Smooth muscle cell of the brain vasculature (primary cell): ENCODE measurements around the gene ZFP36L2.
A peak's percentile ranks its signal among the peaks of the same experiment; 100 is the strongest.

Experiments used
- DNase-seq: peaks from one replicate; pipeline ENCODE4 v3.0.0-alpha.2; 2012; ENCODE audit warnings: low read depth, low spot score

The ZFP36L2 gene

DNA sequence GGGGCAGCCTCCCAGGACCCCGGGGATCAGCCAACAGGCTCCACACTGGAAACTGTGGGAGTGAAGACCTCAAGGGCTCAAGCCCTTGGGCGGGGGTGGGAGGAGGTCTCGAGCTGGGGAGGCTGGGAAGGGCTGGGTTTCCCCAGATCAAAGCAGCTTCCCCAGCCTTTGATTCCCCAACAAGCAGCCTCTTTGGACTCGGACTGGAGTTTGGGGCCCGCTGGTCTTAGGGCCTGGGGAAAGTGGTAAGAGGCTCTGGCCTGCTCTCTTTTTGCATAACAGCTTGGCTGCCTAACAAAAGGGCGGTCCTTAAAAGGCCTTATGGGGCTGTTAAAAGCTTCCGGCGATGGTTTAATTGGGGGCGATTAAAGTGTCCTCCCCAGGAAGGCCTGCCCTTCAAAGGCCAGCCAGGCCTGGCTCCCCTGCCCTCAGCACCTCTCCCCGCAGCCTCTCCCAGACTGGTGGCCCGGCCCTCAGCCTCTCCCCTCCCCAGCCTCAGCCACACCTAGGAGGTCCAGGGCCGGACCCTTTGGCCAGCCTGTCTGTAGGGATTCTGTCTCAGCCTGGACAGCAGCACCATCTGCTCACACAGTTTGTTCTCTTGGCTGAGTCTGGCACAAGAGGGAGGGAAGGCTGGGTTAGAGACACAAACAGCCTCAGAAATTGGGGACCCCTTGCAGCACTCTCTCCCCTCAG, 39.6 kb downstream of the ZFP36L2 start:
- no peak for DNase-seq

DNA sequence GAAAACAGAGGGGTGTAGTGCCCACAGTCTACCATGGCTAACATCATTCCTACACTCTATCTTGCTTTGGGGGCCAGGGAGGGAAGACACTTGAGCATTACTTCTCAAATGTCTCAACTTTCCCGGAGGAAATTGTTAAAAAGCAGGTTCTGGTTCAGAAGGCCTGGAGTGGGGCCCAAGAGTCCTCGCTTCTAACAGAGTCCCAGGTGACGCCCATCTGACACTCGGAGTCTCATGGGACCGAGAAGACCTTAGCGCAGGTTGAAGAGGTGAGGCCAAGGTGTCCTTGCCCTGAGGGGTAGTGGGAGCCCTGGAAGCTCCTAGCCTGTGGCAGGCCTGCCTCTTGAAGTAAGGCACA, 40.1 kb downstream of the ZFP36L2 start:
- DNase-seq, result no peak

DNA sequence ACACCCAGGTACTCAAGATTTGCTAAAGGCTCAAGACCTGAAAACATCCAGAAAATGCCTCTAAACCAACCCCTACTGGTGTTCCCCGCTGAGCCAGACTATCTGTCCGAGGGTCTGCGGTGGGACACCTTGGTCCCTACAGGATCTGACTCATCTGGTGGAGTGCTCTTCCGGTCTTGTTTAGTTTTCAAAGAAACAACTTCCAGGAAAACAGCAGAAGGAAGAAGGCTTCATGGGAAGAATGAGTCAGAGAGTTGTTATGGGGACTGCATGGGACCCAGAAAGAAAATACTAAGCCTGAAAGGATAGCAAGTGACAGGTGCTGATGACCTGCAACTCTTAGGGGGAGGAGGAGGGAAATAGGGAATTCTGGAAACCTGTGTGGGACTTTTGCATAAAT, 41.3 kb downstream of the ZFP36L2 start:
- DNase-seq, result no peak

DNA sequence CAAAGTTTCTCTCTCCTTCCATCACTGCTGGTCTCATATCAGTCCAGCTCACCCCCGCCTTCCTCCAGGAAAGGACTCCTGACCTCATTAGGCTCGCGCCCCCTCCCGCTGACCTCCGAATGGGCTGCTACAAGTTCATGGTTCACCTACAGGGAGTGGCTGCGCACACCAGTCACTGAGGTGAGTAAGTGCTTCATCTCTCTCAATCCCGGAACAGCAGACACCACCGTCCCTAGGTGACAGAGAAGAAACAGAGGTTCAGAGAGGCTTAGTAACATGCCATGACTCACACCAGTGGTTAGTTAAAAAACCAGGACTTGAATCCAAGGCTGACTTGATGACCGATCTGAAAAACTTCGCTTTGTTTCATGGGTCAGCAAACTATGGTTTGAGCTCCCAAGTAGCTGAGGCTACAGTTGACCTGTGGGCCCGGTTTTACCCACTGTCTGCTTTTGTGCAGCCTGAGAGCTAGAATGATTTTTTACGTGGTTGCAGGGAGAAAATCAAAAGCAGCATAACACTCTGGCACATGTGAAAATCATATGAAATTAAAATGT, 42.0 kb downstream of the ZFP36L2 start:
- DNase-seq, result no peak

DNA sequence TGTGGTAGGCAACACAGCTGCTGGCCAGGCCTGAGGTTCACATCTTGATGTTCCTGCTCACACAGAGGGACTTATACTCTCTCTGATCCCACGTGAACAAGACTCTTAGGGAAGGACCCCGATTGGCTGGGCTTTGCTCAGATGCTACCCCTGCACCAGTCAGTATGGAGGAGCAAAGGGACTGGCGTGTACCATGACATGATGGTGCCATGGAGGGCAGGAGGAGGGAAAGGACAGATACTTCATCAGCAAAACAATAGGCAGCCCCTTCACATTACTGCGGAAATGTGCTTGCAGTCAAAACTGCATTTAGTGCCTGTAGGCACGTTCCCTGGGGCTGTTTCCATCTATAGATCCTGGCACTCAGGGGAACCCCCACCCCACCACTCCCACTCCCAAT, 42.7 kb downstream of the ZFP36L2 start:
- no peak for DNase-seq

DNA sequence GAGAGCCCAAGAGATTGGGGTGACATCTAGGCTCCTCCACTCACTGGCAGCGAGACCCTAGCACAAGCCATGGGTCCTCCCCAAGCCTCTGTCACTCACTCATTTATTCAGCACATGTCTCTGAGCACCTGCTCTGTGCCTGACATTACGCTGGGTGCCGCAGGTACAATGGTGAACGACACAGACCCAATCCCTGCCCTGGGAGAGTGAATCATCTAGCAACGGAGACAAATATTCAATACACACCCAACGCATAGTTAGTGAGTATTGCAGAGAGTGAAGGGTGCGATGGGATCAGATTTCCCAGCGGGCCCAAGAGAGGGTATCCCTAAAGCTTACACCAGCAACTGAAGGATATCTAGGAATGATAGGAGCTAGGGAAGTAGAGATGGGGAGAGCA, 45.5 kb downstream of the ZFP36L2 start:
- DNase-seq, result no peak

DNA sequence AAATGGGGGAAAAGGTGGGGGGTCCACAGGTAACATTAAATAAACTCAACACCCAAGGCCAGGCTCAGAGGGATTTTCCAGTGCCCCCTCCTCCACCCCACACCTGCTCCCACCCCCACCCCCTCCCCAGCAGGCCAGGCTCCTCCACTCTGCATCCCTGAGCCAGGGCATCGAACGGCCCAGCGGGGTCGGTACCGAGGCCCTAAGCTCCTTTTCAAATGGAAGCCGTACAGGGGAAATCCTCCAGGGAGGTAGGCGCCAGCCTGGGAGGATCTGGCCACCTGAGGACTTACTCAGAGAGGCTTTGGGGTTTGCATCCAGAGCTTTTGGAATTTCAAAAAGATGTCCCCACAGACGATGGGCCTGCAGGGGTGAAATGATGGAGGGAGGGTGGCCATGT, 46.5 kb downstream of the ZFP36L2 start:
- DNase-seq, result no peak

DNA sequence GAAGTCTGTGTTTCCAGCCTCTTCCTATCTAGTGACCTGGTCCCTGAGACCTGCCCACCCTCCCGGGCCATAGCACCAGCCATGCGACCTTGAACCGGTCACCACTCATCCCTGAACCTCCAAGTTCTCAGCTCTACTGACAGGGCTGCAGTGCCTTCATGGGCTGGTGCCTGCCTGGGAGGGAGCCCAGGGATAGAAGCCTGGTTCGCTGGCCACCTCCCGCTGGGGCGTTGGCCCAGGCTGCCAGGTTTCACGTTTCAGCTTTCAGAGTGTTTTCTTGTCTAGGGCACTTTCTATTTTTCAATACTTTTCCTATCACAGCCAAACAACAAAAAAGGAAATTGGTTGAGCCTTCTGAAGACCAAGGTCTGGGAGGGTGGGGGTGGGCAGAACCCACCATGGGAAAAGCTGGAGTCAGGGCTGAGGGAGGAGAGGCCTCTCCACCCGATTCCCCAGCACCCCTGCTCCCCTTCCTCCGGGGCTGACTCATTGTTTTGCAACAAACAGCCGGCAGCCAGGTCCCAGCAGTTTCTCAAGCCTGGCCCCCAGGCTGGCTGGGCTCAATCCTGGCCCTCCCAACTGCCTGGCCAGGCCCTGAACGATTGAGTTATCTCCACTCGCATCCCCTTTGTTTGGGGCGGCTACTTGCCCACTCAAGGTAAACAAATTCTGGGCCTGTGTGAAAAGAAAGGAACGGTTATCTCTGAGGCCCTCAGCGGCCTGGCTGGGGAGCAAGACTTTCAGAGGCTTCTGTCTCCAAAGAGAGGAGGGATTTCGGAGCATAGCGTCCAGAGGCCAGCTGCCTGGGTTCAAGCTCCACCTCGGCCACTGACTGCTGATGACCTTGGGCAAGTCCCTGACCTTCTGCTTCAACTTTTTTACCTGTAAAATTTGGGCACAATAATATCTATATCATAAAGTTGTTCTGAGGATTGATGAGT, 47.5 kb downstream of the ZFP36L2 start:
- DNase-seq, result peak; percentile 84

DNA sequence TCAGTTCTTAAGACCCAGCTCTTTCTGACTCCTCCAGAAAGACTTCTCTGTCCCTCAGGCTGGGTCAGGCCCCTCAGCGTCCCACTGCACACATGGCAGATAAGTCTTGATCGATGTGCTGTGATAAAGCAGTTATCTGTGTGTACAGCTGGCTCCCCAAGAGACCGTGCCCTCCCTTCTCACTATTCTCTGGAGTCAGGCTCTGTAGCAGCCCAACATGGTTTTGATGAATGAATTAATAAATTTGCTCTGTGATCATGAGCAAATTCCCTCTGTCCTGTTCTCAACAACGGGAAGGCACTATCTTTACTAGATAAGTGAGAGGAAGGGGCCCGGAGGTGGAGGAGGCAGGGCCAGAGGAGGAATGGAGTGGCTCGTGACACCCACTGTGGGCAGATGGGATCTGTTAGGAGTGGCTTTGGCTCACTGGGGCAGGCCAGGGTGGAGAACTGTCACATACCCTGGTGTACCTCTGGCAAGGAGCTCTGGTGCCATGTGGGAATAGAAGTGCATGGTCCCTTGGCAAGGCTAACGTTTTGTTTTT, 48.3 kb downstream of the ZFP36L2 start:
- no peak for DNase-seq

DNA sequence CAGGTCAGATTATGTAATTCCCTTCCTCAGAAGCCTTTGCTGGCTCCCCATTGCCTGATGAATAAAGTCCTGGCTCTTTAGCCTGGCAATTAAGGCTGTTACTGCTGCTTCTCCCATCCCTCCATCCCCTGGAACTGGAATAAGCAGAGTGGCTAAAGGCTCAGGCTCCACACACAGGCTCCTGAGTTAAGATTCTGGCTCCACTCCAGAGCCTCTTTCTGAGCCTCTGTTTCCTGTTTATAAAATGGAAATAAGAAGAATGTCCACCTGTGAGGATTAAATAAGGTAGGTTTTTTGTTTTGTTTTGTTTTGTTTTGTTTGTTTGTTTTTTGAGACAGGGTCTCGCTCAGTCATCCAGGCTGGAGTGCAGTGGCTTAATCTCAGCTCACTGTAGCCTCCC, 50.0 kb downstream of the ZFP36L2 start:
- DNase-seq, result no peak

DNA sequence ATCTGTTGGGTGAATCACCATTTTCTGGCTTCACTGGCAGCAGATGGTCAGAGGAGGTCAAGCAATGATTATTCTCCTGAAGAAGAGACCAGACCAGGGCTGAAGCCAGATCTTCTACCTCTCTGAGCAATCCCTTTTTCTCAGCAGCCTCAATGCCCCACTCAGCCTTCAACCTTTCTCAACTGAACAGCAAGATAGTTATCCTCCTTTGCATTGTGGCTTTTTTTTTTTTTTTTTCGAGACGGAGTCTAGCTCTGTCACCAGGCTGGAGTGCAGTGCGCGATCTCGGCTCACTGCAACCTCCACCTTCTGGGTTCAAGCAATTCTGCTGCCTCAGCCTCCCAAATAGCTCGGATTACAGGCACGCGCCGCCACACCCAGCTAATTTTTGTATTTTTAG, 50.5 kb downstream of the ZFP36L2 start:
- DNase-seq, result no peak

DNA sequence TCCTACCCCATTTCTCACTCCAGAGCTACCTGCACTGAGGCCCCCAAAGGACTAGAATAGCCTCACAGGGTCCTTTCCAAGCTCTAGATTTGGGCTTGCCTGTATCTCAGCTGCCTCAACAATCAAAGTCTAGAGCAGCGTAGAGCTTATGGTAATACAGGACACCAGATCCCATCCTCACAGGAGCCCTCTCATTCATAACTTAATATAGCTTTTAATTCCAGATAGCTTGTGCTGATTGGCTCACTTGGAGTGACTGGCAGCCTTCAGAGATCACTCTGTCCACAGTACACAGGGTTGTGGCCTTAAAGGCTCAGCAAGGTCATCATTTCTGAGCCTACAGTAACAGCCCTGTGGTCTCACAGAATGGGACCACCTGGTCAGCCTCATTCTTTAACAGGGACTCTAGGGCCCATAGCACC, 51.4 kb downstream of the ZFP36L2 start:
- no peak for DNase-seq

DNA sequence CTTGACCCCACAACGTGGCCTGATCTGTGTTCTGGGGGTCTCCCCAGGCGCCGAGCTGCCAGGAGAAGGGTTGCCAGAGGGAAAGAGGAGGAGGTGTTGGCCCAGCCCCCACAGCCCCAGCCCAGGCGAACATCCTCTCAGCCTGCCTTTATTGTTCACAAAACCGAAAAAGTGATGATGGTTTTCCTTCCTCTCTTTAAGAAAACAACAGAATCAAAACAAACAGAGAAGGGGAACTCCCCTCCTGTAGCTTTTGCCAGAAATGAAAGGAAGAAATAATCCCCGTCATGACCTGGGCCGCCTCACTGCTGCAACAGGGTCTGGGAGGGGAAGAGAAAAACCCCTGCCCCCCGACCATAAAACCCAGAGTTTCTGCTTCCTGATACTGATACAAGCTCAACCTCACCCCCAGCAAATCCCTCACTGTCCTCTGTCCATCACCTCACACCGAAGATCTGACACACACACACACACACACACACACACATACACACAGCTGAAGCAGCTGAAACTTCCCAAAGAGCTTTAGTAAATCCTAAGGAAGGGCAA, 52.0 kb downstream of the ZFP36L2 start:
- DNase-seq, result no peak
